Measurements from ENCODE around the gene PDE2A.
A peak's percentile ranks its signal among the peaks of the same experiment; 100 is the strongest.

PDE2A gene

DNA sequence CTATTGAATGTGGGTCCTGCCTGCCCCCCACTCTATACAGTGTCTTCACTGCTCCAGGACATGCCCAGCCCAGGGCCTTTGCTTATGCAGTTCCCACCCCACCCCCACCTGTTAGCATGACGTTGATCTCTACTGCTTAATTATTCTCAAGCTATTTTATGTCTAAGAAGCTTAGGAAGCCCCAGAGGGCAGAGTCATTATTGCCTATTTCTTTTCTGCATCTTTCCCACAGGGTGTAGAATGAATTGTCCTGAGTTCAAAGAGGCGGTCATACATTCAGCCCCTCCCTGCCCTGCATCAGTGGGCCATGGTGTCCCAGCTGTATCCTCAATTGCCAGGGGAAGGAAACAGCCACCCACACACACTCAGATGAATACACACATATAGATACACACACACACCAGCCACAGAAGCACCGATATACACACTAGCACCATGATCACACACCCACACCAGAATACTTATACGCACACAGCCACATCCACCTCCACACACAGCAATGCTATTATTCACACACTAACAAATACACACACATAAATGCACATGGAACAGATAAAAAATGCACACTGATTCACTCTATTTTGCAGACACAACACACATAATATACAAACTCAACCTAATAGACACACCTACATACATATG lies 1.5 kb downstream of the PDE2A start:
- TF ChIP-seq, protein P1, sequence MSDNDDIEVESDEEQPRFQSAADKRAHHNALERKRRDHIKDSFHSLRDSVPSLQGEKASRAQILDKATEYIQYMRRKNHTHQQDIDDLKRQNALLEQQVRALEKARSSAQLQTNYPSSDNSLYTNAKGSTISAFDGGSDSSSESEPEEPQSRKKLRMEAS (IDR thresholded peaks at IDR 0.05; ENCODE audit: low read depth, low read length) = no peak
- TF ChIP-seq POLR2A (IDR thresholded peaks at IDR 0.05; ENCODE audit: extremely low read depth, insufficient read length) (no peak), MYC (IDR thresholded peaks at IDR 0.05; ENCODE audit: low read depth, low read length) (no peak), CTCF (IDR thresholded peaks at IDR 0.05; ENCODE audit: low read depth, low read length) (no peak)
- no peak for DNase-seq (ENCODE audit: low read depth)
- no peak overlapping the region for H3K4me3 ChIP-seq (ENCODE audit: low read depth, low read length)

DNA sequence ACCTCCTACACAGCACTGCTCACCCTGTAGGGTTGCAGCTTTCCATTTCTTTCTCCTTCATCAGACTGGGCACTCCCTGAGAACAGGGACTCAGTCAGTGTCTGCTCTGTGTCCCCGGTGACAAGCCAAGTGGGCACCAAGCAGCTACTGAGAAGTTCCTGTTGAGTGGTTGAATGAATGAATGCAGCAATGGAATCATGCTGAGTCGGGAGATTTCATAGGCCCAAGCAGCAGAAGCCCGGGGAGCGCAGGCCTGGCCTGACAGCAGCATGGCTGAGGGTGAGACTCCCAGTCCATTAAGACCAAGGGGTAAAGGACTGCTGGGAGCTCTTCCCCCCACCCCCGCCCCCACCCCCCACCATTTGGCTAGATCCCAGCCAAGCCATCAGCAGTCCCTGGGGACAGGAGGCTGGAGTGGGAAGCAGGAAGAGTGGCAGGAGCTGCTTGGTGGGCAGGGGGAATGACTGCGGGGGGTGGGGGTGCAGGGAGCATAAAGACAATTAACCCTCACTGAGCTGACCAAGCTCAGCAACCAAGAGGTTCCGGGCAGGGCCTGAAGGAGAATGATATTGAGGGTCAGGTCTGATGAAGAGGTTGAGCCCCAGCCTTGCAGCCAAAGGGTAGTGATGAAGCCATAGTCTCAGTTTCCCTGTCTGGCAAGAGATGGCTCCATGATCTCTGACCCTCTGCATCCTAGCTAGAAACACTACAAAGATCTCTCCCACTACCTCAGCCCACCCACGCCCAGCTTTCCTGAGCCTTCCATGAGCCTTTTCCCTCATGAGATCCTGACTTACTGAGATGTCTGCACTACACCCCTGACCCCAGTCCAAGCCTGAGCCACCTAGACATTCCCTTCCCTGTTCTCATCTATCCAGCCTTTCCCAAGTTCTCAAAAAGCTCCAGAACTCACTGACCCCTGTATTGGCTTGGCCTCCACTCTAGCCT lies 2.8 kb downstream of the PDE2A start:
- no peak for DNase-seq (ENCODE audit: low read depth)
- no peak for TF ChIP-seq CTCF (IDR thresholded peaks at IDR 0.05; ENCODE audit: low read depth, low read length)
- TF ChIP-seq MYC (IDR thresholded peaks at IDR 0.05; ENCODE audit: low read depth, low read length) = no peak
- no peak for TF ChIP-seq POLR2A (IDR thresholded peaks at IDR 0.05; ENCODE audit: extremely low read depth, insufficient read length)
- TF ChIP-seq, protein P1 (IDR thresholded peaks at IDR 0.05; ENCODE audit: low read depth, low read length) = no peak
- H3K4me3 ChIP-seq (ENCODE audit: low read depth, low read length) = no peak overlapping the region

DNA sequence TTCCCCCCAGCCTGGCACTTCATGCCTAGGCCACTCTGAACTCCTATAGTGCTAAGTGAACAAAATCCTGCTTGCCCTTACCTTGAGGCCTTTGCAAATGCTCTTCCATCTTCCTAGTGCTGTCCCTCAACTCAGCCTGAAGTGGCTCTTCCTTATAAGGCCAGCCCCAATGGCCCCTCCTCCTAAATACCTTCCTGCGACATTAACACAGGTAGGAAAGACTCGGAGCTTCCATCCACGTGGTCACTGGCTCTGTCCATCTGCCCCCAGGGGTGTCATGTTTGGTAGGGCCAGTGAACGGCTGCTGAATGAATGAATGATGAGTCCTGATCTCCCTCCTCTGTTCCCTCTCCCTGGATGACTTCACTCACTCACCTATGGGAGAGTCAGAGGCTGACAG lies 4.2 kb downstream of the PDE2A start:
- no peak for DNase-seq (ENCODE audit: low read depth)
- no peak overlapping the region for H3K4me3 ChIP-seq (ENCODE audit: low read depth, low read length)
- TF ChIP-seq MYC (IDR thresholded peaks at IDR 0.05; ENCODE audit: low read depth, low read length) (no peak), POLR2A (IDR thresholded peaks at IDR 0.05; ENCODE audit: extremely low read depth, insufficient read length) (no peak), CTCF (IDR thresholded peaks at IDR 0.05; ENCODE audit: low read depth, low read length) (no peak)
- TF ChIP-seq, protein P1 (IDR thresholded peaks at IDR 0.05; ENCODE audit: low read depth, low read length) = no peak

DNA sequence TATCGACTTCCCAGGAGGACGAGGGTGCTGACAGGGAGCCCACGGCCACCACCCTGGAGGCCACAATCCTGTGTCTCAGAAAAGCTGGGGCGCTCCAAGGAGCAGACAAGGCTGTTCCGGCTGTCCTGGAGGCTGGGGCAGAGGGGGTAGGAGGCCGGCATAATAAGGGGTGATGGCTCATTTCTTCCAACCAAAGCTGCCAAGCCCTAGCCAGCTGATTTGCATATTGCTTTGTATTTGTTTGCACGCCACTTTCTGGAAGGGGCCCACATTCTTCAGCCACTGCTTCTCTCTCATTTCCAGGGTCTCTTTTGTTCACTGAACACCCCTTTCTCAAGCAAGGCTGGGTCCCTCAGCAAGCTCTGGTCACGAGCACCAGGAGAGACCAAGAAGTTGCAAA lies 4.7 kb downstream of the PDE2A start:
- no peak overlapping the region for H3K4me3 ChIP-seq (ENCODE audit: low read depth, low read length)
- DNase-seq (ENCODE audit: low read depth) = no peak
- no peak for TF ChIP-seq CTCF (IDR thresholded peaks at IDR 0.05; ENCODE audit: low read depth, low read length)
- no peak for TF ChIP-seq MYC (IDR thresholded peaks at IDR 0.05; ENCODE audit: low read depth, low read length)
- no peak for TF ChIP-seq POLR2A (IDR thresholded peaks at IDR 0.05; ENCODE audit: extremely low read depth, insufficient read length)

GRCh38 chr11:72668629-72669347 lies 5.4 kb downstream of the PDE2A start:
- DNase-seq (ENCODE audit: low read depth) = peak; percentile 75
- H3K4me3 ChIP-seq (ENCODE audit: low read depth, low read length) = no peak overlapping the region
- TF ChIP-seq CTCF (IDR thresholded peaks at IDR 0.05; ENCODE audit: low read depth, low read length) (no peak), POLR2A (IDR thresholded peaks at IDR 0.05; ENCODE audit: extremely low read depth, insufficient read length) (no peak), MYC (IDR thresholded peaks at IDR 0.05; ENCODE audit: low read depth, low read length) (no peak)
- TF ChIP-seq, protein P1 (IDR thresholded peaks at IDR 0.05; ENCODE audit: low read depth, low read length) = no peak
